Mucosa of rectum (tissue), 2 donors: Measurements from ENCODE around the gene PKNOX1.
"Not testable (repeated sequence)": the region's sequence is repeated elsewhere in the genome, so short reads cannot be mapped to it uniquely, and the experiment has no call there.

Experiments used
- H3K27ac ChIP-seq, 2 donors: one replicate each; pipeline ENCODE4 v1.7.0; 2013; ENCODE audit warnings: inconsistent platforms in 2 of 2, low read depth in 2 of 2, low read length in 2 of 2
- H3K27me3 ChIP-seq, 2 donors: one replicate each; pipeline ENCODE4 v1.7.0; 2013; ENCODE audit warnings: low read length in 2 of 2; ENCODE audit not compliant: control insufficient read depth in 2 of 2, insufficient read depth in 2 of 2
- H3K36me3 ChIP-seq, 2 donors: one replicate each; pipeline ENCODE4 v1.7.0; 2013; ENCODE audit warnings: low read length in 2 of 2; ENCODE audit not compliant: control insufficient read depth in 2 of 2, insufficient read depth in 2 of 2
- H3K4me1 ChIP-seq, 2 donors: one replicate each; pipeline ENCODE4 v1.7.0; 2013; ENCODE audit warnings: low read length in 2 of 2, mild to moderate bottlenecking in 1 of 2; ENCODE audit not compliant: control insufficient read depth in 2 of 2, insufficient read depth in 2 of 2
- H3K4me3 ChIP-seq, 2 donors: one replicate each; pipeline ENCODE4 v1.7.0; 2013; ENCODE audit warnings: low read length in 2 of 2
- H3K9ac ChIP-seq, 2 donors: one replicate each; pipeline ENCODE4 v1.7.0; 2013; ENCODE audit warnings: low read length in 2 of 2, low read depth in 1 of 2, mild to moderate bottlenecking in 1 of 2
- H3K9me3 ChIP-seq, 2 donors: one replicate each; pipeline ENCODE4 v1.7.0; 2013; ENCODE audit warnings: low read length in 2 of 2; ENCODE audit not compliant: control insufficient read depth in 2 of 2
- donor health status: healthy.
- donor health status: Normal muscosa, but diverticular disease.

The PKNOX1 gene

DNA sequence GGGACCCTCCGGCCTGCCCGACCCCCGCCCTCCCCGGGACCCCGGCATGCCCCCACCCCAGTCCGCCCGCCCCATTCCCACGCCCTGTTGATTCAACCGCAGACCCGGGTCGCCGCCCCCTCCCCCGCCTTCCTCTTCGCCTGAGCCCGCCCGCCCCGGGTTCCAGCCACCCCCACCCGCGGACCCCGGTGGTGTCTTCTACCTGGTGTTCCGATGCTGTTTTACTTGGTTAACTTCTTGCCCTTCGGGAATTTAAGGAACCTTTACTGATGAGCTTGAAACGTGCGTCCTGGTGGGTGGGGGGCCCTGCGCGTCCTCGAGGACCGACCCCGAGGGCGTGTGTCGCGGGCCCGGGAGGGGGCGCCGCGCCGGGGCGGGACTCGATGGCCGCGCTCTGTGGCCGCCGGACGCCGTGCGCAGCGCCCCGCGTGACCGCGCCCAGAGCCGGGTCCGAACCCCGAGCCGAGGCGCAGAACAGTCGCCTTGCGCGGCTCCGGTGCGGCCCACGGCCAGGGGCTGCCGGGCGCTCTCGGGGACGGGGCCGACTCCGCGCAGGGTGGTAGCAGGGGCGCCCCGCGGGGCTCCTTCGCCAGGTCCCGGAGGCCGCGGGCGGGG, 101.8 kb downstream of the PKNOX1 start:
- H3K36me3 ChIP-seq, H3K4me1 ChIP-seq, H3K4me3 ChIP-seq, H3K27ac ChIP-seq, H3K9me3 ChIP-seq, H3K27me3 ChIP-seq, H3K9ac ChIP-seq: not testable (repeated sequence)

GRCh38 chr21:43076643-43077042, 102.3 kb downstream of the PKNOX1 start:
- not testable (repeated sequence) for H3K27me3 ChIP-seq, H3K9me3 ChIP-seq, H3K27ac ChIP-seq, H3K4me1 ChIP-seq, H3K36me3 ChIP-seq, H3K4me3 ChIP-seq, H3K9ac ChIP-seq

- H3K9me3 ChIP-seq, H3K36me3 ChIP-seq, H3K27ac ChIP-seq, H3K4me3 ChIP-seq, H3K9ac ChIP-seq, H3K4me1 ChIP-seq, H3K27me3 ChIP-seq: not testable (repeated sequence)
These were observed 108.4 kb downstream of the PKNOX1 start for GRCh38 chr21:43082587-43083300.
